ENCODE data around the gene ZDHHC8.

ZDHHC8 gene

GRCh38 chr22:20116376-20116950 is 15.1 kb upstream of the ZDHHC8 start:
- CTCF ChIA-PET, result interaction anchor here (1.0 to 1.4 kb wide), 2 partner anchors 12 to 25 kb away, joined by 3 to 4 read pairs; no protein-coding TSS in a partner anchor
- TF ChIP-seq CTCF (IDR thresholded peaks at IDR 0.05; ENCODE audit: insufficient read depth, low read length, missing control alignments), result no peak
- DNase-seq (ENCODE audit: low read depth, low spot score), result no peak
- H3K4me3 ChIP-seq (ENCODE audit: low read depth, low read length), result peak overlapping the region; percentile 97
- POLR2A ChIA-PET, result interaction anchor here (1.0 to 2.6 kb wide), 2 partner anchors 14 to 15 kb away, joined by 3 to 12 read pairs; partner anchors contain the start of gene ZDHHC8

- CTCF ChIA-PET, result interaction anchor here (3.6 kb wide), 1 partner anchor 13 kb away, joined by 27 read pairs; no protein-coding TSS in a partner anchor
Measured at GRCh38 chr22:20116951-20117632, 14.5 kb upstream of the ZDHHC8 start, which contains the start of gene TRMT2A. TSS of gene TRMT2A (minus strand) at chr22:20117226. CDS start at chr22:20116906, 320 bp downstream.

GRCh38 chr22:20117633-20118299 is 13.8 kb upstream of the ZDHHC8 start:
- DNase-seq (ENCODE audit: low read depth, low spot score), result no peak
- peak overlapping the region; percentile 78 for H3K4me3 ChIP-seq (ENCODE audit: low read depth, low read length)
- no peak for TF ChIP-seq CTCF (IDR thresholded peaks at IDR 0.05; ENCODE audit: insufficient read depth, low read length, missing control alignments)
- ChIA-PET CTCF (interaction anchor here (3.6 kb wide), 1 partner anchor 12 kb away, joined by 27 read pairs; no protein-coding TSS in a partner anchor), POLR2A (interaction anchor here (1.0 to 2.6 kb wide), 2 partner anchors 13 to 17 kb away, joined by 3 to 12 read pairs; partner anchors contain the start of gene ZDHHC8)

More at GRCh38 chr22:20116951-20117632, 14.5 kb upstream of the ZDHHC8 start, which contains the start of gene TRMT2A:
- peak within 1 kb of the TSS; percentile 97 for H3K4me3 ChIP-seq (ENCODE audit: low read depth, low read length)
- peak; percentile 24 for TF ChIP-seq CTCF (IDR thresholded peaks at IDR 0.05; ENCODE audit: insufficient read depth, low read length, missing control alignments)
- DNase-seq (ENCODE audit: low read depth, low spot score), result peak; percentile 67
- POLR2A ChIA-PET, result interaction anchor here (1.0 to 2.6 kb wide), 2 partner anchors 14 to 16 kb away, joined by 3 to 12 read pairs; partner anchors contain the start of gene ZDHHC8

- no peak for TF ChIP-seq CTCF (IDR thresholded peaks at IDR 0.05; ENCODE audit: insufficient read depth, low read length, missing control alignments)
- POLR2A ChIA-PET, result interaction anchor here (2.6 kb wide), 1 partner anchor 12 kb away, joined by 12 read pairs; the partner anchor contains the start of gene ZDHHC8
- DNase-seq (ENCODE audit: low read depth, low spot score), result no peak
- CTCF ChIA-PET, result interaction anchor here (3.6 kb wide), 1 partner anchor 11 kb away, joined by 27 read pairs; no protein-coding TSS in a partner anchor
- H3K4me3 ChIP-seq (ENCODE audit: low read depth, low read length), result peak overlapping the region; percentile 78
Measured at GRCh38 chr22:20118300-20119020, 13.1 kb upstream of the ZDHHC8 start.

GRCh38 chr22:20121856-20122415 is 9.7 kb upstream of the ZDHHC8 start:
- no peak for DNase-seq (ENCODE audit: low read depth, low spot score)
- POLR2A ChIA-PET, result no interaction called here
- H3K4me3 ChIP-seq (ENCODE audit: low read depth, low read length), result no peak overlapping the region
- no peak for TF ChIP-seq CTCF (IDR thresholded peaks at IDR 0.05; ENCODE audit: insufficient read depth, low read length, missing control alignments)
- CTCF ChIA-PET, result no interaction called here
